ENCODE data around the gene XPNPEP3. TPM values are rescaled to one million over a fixed set of nuclear protein-coding genes. Genes with fewer than 3 reads are reported as not detected.
"Not testable (repeated sequence)": the region's sequence is repeated elsewhere in the genome, so short reads cannot be mapped to it uniquely, and the experiment has no call there.

Gene XPNPEP3
- total RNA-seq, 1 experiment from 2014 or later, result 33.1 TPM

- ChIA-PET CTCF (interaction anchor here (3.8 kb wide), 1 partner anchor 13 kb away, joined by 24 read pairs; no protein-coding TSS in a partner anchor), POLR2A (interaction anchor here (0.7 to 2.1 kb wide), 3 partner anchors 10 to 1780 kb away, joined by 3 to 10 read pairs (median 5); no protein-coding TSS in a partner anchor)
- Mint-ChIP-seq H3K27me3 (ENCODE audit: insufficient read depth, unreplicated experiment) (no peaks in the 10 kb centered on the region), H3K4me3 (ENCODE audit: unreplicated experiment) (no peak overlapping the region), H3K27ac (ENCODE audit: low read depth, unreplicated experiment) (no peak overlapping the region), H3K36me3 (ENCODE audit: insufficient read depth, unreplicated experiment) (peaks cover 92% of the 10 kb centered on the region), H3K9me3 (ENCODE audit: unreplicated experiment) (no peaks in the 10 kb centered on the region), H3K4me1 (ENCODE audit: insufficient read depth, unreplicated experiment) (peaks cover 6% of the 10 kb centered on the region)
- no TSS peak for BruUV-seq (replicated peaks)
- intact Hi-C loops (cut with micrococcal nuclease), result no loop called here
- no peak for DNase-seq (ENCODE audit: unreplicated experiment)
- TF ChIP-seq CTCF (IDR thresholded peaks at IDR 0.05; ENCODE audit: unreplicated experiment), result no peak
These were observed 51.9 kb downstream of the XPNPEP3 start for GRCh38 chr22:40908895-40909294.

GRCh38 chr22:40911772-40912171, 54.8 kb downstream of the XPNPEP3 start:
- BruUV-seq (replicated peaks), result no TSS peak
- Mint-ChIP-seq H3K27ac (ENCODE audit: low read depth, unreplicated experiment) (no peak overlapping the region), H3K4me3 (ENCODE audit: unreplicated experiment) (no peak overlapping the region), H3K4me1 (ENCODE audit: insufficient read depth, unreplicated experiment) (peaks cover 6% of the 10 kb centered on the region), H3K27me3 (ENCODE audit: insufficient read depth, unreplicated experiment) (no peaks in the 10 kb centered on the region), H3K9me3 (ENCODE audit: unreplicated experiment) (no peaks in the 10 kb centered on the region), H3K36me3 (ENCODE audit: insufficient read depth, unreplicated experiment) (peaks cover 93% of the 10 kb centered on the region)
- intact Hi-C loops (cut with micrococcal nuclease), result no loop called here
- ChIA-PET CTCF (interaction anchor here (0.6 to 1.1 kb wide), 3 partner anchors 9 to 200 kb away, joined by 3 to 5 read pairs (median 4); no protein-coding TSS in a partner anchor), POLR2A (no interaction called here)
- TF ChIP-seq CTCF (IDR thresholded peaks at IDR 0.05; ENCODE audit: unreplicated experiment), result no peak
- no peak for DNase-seq (ENCODE audit: unreplicated experiment)

GRCh38 chr22:40912987-40913386, 56.0 kb downstream of the XPNPEP3 start:
- intact Hi-C loops (cut with micrococcal nuclease); BruUV-seq (replicated peaks); H3K4me1 Mint-ChIP-seq (ENCODE audit: insufficient read depth, unreplicated experiment); H3K4me3 Mint-ChIP-seq (ENCODE audit: unreplicated experiment); H3K27me3 Mint-ChIP-seq (ENCODE audit: insufficient read depth, unreplicated experiment); H3K27ac Mint-ChIP-seq (ENCODE audit: low read depth, unreplicated experiment); DNase-seq (ENCODE audit: unreplicated experiment); H3K9me3 Mint-ChIP-seq (ENCODE audit: unreplicated experiment): not testable (repeated sequence)
- peaks cover 88% of the 10 kb centered on the region for H3K36me3 Mint-ChIP-seq (ENCODE audit: insufficient read depth, unreplicated experiment)
- ChIA-PET POLR2A (interaction anchor here (2.0 kb wide), 1 partner anchor 15 kb away, joined by 5 read pairs; no protein-coding TSS in a partner anchor), CTCF (interaction anchor here (0.6 to 1.1 kb wide), 3 partner anchors 14 to 586 kb away, joined by 3 to 5 read pairs (median 3); no protein-coding TSS in a partner anchor)

DNA sequence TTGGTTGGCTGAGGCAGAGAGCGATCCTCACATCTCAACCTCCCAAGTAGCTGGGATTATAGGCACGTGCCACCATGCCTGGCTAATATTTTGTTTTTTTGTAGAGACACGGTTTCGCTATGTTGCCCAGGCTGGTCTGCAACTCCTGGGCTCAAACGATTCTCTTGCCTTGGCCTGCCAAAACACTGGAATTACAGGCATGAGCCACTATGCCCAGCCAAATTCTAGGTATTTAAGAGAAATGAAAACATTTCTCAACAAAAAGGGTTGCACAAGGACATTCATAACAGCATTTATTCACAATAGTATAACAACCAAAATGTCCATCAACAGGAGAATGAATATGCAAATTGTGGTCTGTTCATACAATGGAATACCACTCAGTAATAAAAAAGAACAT, 62.5 kb downstream of the XPNPEP3 start:
- CTCF ChIA-PET, result no interaction called here
- Mint-ChIP-seq H3K27ac (ENCODE audit: low read depth, unreplicated experiment) (no peak overlapping the region), H3K27me3 (ENCODE audit: insufficient read depth, unreplicated experiment) (no peaks in the 10 kb centered on the region), H3K36me3 (ENCODE audit: insufficient read depth, unreplicated experiment) (peaks cover 85% of the 10 kb centered on the region), H3K4me3 (ENCODE audit: unreplicated experiment) (no peak overlapping the region), H3K9me3 (ENCODE audit: unreplicated experiment) (no peaks in the 10 kb centered on the region), H3K4me1 (ENCODE audit: insufficient read depth, unreplicated experiment) (peaks cover 5% of the 10 kb centered on the region)
- no peak for TF ChIP-seq CTCF (IDR thresholded peaks at IDR 0.05; ENCODE audit: unreplicated experiment)
- no peak for DNase-seq (ENCODE audit: unreplicated experiment)
- POLR2A ChIA-PET, result interaction anchor here (0.5 to 0.7 kb wide), 3 partner anchors 24 to 103 kb away, joined by 3 to 7 read pairs (median 4); no protein-coding TSS in a partner anchor
- intact Hi-C loops (cut with micrococcal nuclease), result no loop called here
- BruUV-seq (replicated peaks), result no TSS peak
